Hindlimb muscle (tissue), 1 donor: ENCODE measurements around the gene KPNA5. TPM values are rescaled to one million over a fixed set of nuclear protein-coding genes. Genes with fewer than 3 reads are reported as not detected.
"Not testable (repeated sequence)": the region's sequence is repeated elsewhere in the genome, so short reads cannot be mapped to it uniquely, and the experiment has no call there.

Source experiments
- DNase-seq: peaks from one replicate; pipeline ENCODE4 v3.0.0-alpha.2; 2013
- polyA plus RNA-seq: library from polyadenylated mRNA; unstranded; fragments of 120-200 nt; gene quantifications from one replicate; pipeline ENCODE4 v1.2.1, GENCODE V29; 2013; ENCODE audit not compliant: insufficient read length

The KPNA5 gene
- polyA plus RNA-seq = 12.2 TPM

DNA sequence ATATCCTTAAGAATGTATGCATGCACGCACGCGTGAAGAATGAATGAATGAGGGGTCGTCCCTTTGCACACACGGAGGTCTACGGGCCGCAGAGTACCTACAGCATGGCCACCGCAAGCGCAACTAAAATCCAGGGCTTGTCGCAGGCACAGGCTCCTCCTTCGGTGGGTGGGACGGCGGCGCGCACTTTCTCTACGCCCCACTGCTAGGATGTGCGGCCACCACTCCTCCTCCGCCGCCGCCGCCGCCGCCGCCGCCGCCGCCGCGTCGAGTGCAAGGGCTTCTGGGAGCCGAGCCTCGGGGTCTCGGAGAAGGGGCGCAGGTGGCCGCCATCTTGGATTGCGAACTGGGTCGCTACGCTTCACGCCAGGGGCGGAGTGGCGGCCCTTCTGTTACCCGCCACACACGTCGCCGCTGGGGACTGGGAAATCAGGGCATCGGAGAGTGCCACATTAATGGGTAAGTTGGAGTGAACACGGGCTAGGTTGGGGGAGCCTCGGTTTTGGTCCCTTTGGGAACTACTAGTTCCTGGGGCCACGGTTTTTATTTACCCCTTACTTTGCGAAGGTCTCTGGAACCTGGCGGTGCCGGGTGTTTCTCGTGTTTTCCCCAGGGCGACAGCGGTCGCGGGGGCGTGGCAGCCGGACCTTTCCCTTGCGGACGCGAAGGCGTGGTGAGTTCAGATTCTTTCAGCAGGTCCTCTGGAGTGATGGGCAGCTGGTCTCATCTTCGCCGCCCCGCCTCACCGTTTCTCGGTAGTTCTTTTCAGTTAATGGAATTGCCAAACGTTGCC lies at the start of gene KPNA5:
TSS of gene KPNA5 (plus strand) at position 332 of the 793 bp plus-strand sequence. CDS start at position 456, 124 bp downstream.
- peak; percentile 90 for DNase-seq

DNA sequence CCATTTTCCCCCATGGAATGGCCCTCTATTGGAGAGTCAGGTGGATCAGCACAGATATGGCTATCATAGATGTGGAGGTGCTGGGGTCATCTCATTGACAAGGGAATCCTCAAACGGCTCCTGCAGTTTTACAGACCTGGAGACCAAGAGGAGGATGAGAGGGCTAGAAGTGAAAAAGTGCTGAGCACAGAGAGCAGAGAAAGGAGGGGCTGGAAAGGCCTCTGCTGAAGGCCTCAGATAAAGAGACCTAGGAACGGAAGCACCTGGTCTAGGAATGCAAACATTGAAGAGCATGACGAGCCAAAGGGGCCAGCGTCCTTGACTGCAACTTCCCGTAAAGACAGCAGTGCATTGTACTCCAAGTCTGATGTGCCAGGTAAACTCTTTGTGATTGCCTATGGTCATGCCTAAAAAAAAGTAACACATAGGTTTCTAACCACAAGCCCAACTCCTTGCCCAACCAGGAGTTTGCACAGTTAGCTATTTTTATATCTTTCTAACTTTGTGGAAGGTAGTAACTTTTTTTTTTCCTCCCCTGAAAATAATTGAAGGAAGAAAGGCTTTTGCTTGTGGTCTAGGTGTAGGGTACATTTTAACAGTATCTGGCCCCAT lies 49.5 kb upstream of the KPNA5 start:
- DNase-seq = no peak

DNA sequence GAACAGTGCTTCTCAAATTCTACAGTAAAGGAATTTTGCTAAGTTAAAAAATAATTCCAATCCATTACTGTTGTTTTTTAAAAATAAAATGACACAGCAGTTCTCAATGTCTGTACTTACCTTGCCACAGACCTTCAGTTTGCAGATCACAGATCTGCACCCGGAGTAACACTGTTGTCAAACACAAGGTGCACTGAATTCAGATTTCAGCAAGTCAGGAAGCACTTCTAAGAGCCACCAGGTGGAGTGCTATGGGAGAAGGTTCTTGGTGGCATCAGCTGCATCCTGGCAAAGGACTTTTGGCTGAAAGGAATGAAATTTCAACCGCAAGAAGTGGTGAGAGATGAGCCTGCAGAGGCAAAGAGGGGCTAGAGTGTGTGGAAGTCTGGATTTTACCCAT lies 47.3 kb upstream of the KPNA5 start:
- no peak for DNase-seq

DNA sequence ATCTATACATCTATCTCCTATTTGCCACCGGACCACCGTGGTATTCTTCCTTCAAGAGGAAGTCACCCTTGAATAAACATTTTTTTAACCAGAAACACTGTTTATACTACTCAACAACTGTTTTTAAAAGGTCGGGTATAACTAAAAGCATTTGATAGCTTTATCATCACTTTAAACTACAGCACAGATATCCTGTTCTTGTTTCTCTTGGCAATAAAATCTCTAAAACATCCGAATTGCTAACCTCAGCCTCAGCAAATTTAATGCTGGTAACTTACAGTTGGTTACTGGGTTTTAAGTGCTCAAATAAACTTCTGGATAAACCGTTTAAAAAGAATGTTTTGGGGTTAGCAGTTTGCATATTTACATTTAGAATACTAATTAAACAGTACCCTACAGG lies 32.9 kb upstream of the KPNA5 start:
- no peak for DNase-seq

DNA sequence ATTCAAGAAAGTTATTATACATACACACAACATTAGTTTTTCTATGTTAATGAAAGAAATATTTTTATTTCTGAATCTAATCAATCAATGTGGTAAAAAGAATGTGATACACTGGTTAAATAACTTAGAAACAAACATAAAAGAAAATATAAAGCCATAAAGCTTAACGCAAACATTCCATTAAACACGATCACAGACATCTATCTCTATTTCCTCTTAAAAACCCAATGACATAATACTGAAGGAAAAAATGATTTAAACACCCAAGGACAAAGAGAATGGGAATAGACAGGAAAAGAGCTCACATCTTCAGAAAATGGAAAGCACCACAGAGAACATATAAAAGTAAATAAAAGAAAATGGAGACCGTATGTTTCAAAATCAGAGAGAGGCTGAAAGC lies 31.9 kb upstream of the KPNA5 start:
- DNase-seq = no peak

DNA sequence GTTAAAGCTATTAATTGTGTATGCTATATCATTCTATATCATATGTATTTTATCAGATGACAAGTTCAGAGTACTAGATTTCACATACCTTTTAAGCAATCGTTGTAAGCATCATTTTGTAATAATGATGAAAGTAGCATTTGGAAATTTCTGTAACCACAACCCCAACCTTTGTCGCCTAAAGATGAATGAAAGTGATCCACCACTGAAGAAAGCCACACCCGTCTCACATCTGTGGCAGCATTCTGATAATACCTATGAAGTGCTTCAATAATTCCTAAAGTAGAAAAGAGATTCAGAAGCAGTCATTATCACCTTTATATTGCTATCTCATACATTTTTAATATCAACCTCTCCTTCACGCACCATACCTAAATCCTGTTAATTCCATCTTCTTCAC lies 29.1 kb upstream of the KPNA5 start:
- no peak for DNase-seq

DNA sequence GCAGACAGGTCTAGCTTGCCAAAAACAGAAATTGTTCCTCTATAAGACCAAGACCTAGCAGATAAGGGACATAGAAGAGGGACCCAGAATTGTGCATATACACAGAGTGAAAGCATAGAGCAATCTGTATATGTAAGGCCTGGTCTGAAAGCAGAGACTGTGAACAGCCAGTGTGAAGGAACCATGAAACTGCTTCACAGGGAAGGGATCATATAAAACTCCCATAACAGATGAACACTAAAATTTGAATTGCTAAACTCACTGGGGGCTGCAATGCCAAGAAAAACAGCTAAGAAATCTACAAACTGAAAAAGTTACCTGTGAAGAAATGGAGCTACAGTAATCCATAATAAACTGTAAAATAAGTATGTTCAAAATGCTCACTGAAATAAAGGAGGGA lies 19.4 kb upstream of the KPNA5 start:
- no peak for DNase-seq

DNA sequence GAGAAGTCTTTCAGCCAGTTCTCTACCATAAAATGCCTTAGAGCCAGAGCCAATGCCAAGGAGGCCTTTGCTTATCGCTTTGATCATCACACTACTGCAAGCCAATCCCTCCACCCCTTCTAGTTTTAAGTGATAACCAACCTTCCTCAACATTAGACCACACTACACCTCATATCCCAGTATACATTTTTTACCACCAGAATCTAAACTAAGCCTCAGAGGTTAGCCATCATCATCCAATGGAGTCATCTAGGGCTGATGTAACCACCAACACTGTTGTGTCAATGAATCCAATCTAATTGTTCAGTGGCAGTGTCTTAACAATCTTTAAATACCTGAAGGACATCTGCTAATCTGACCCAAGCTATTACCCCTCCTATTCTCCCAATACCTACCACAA lies 18.8 kb upstream of the KPNA5 start:
- no peak for DNase-seq

DNA sequence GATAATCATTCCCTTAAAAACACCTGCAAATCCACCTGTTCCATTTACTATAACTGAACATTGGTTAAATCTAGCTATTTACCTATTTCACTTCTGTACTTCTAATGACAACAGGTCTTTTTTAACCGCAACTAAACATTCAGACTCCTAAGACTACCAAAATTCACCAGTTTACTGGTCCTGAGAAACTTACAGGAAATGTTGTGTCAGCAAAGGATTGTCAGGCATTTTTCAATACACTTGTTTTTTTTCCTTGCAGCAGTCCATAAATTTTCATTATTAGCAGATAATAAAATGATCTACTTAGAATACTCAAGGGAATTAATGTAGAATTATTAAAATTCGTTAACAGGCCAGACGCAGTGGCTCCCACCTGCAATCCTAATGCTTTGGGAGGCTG lies 17.7 kb upstream of the KPNA5 start:
- DNase-seq = no peak

DNA sequence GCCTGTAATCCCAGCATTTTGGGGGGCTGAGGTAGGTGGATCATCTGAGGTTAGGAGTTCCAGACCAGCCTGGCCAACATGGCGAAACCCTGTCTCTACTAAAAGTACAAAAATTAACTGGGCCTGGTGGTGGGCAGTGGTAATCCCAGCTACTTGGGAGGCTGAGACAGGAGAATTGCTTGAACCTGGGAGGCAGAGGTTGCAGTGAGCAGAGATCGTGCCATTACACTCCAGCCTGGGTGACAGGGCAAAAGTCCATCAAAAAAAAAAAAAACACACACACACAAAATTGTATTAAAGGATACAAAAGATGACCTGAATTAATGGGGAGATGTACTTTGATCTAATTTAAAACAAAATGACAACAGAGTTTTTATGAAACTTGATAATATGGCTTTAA lies 16.8 kb upstream of the KPNA5 start:
- not testable (repeated sequence) for DNase-seq

DNA sequence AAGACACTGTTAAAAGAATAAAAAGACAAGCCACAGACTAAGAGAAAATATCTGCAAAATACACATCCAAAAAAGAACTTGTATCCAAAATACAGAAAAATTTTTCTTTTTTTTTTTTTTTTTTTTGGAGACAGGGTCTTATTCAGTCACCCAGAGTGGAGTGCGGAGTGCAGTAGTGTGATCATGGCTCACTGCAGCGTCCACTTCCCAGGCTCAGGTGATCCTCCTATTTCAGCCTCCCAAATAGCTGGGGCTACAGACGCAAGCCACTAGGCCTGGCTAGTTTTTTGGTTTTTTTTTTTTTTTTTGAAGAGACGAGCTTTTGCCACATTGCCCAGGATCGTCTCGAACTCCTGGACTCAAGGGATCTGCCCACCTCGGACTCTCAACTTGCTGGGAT lies 15.5 kb upstream of the KPNA5 start:
- DNase-seq = no peak

DNA sequence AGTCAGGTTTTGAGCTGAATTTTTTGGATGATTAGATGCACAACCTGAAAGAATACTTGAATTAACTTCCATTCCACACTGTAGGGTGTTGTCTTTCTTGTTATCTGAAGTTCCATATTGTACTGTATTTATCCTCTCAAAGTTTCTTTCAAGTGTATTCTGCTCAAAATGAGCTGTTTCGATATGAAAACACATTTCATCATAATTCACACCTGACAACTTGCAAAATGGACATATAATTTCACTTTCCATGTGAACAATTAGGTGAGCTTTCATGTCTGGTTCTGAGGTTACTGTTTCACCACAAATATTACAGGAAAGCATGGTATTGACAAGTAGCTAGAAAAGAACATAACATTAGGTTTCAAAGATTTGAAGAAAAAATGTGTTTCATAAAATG lies 14.1 kb upstream of the KPNA5 start:
- no peak for DNase-seq

DNA sequence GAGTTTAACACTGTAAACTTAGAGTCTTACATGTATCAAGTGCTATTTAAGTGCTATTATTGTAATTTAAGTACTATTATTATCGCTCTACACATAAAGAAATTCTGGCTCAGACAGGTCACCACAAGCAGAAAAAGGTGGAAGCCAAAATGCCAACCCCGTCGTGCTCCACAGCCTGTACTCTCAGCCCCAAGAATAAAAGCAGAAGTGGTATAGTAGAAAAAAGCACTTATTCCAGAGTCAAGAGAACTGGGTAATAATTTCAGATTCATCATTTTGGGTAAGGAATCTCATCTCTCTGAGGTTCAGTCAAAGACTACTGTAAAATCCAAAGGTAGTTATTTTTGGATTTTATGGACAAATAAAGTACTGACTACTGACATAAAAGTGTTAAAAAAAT lies 13.4 kb upstream of the KPNA5 start:
- no peak for DNase-seq

DNA sequence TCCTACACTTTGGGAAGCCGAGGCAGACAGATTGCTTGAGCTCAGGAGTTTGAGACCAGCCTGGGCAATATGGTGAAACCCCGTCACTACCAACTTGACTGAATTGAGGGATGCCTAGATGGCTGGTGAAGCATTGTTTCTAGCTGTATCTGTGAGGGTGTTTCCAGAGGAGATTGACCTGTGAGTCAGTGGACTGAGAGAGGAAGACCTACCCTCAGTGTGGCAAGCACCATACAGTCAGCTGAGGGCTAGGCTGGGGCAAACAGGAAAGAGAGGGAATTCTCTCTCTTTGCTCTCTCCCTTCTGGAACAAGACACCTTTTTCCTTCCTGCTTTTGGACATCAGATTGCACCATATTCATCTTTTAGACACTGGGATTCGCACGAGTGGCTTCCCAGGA lies 8.7 kb upstream of the KPNA5 start:
- no peak for DNase-seq

DNA sequence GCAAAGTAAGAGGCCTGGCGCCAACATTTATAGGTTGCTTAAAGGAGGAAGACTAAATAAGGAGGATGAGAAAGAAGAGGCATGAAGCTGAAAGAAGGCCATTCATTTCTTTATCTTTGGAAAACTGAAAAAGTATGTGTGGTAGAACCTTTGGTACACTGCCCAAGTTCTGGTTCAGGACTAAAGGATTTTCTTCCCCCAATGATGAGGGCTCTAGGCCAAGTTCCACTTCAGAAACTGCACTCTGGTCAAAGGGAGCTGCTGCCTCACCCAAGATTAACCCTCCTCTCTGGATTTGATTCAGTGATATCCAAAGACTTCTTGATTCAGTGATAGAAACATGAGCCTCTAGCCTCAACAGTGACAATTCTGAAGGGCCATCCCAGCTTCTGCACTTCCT lies 5.0 kb upstream of the KPNA5 start:
- no peak for DNase-seq

DNA sequence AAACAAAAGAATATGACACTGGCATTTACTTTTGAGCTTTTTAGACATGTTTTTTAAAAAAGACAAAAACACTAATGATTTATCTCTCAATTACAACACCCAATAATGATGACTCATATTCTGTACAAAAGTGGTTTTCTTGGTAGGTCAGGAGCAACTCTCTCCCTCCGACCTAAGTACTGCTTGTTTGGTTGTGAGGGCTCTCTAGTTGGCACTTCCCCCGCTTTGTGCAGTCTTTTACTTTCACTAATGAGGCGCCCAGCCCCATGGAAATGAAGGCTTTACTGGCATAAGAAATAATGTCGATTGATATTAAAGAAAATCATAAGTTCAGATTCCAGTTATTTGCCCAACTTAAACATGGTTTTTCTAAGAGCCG lies 1.3 kb downstream of the KPNA5 start:
- DNase-seq = no peak

DNA sequence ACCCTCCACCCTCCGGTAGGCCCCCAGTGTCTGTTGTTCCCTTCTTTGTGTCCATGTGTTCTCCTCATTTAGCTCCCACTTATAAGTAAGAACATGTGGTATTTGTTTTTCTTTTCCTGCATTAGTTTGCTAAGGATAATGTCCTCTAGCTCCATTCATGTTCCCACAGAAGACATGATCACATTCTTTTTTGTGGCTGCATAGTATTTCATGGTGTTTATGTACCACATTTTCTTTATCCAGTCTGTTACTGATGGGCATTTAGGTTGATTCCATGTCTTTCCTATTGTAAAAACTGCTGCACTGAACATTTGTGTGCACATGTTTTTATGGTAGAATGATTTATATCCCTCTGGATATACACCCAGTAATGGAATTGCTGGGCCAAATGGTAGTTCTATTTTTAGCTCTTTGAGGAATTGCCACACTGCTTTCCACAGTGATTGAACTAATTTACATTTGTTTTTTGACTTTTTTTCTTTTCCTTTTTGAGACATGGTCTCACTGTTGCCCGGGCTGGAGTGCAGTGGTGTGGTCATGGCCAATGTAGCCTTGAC lies 4.5 kb downstream of the KPNA5 start:
- no peak for DNase-seq

DNA sequence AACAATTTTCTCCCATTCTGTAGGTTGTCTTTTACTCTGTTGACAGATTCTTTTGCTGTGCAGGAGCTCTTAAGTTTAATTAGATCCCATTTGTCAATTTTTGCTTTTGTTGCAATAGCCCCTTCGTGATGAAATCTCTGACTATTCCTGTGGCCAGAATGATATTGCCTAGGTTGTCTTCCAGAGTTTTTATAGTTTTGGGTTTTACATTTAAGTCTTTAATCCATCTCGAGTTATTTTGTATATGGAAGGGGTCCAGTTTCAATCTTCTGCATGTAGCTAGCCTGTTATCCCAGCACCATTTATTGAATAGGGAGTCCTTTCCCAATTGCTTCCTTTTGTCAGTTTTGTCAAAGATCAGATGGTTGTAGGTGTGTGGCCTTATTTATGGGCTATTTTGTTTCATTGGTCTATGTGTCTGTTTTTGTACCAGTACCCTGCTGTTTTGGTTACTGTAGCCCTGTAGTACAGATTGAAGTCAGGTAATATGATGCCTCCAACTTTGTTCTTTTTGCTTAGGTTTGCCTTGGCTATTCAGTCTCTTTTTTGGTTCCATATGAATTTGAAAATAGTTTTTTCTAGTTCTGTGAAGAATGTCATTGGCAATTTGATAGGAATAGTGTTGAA lies 5.6 kb downstream of the KPNA5 start:
- DNase-seq = not testable (repeated sequence)

DNA sequence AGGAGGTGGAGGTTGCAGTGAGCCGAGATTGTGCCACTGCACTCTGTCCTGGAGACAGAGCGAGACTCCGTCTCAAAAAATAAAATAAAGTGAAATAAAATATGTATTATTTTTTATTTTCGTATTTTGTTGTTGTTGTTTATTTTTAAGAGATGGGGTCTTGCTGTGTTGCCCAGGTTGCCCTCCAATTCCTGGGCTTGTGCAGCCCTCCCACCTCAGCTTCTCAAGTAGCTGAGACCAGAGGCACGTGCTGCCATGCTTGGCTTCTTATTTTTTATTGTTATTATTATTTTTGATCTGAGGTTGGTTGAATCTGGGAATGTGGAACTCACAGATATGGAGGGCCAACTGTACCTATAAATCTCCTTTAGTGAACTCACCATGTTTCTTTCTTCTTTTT lies 10.1 kb downstream of the KPNA5 start:
- no peak for DNase-seq

DNA sequence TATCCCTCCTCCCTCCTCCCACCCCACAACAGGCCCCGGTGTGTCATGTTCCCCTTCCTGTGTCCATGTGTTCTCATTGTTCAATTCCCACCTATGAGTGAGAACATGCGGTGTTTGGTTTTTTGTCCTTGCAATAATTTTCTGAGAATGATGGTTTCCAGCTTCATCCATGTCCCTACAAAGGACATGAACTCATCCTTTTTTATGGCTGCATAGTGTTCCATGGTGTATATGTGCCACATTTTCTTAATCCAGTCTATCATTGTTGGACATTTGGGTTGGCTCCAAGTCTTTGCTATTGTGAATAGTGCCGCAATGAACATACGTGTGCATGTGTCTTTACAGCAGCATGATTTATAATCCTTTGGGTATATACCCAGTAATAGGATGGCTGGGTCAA lies 11.9 kb downstream of the KPNA5 start:
- not testable (repeated sequence) for DNase-seq

DNA sequence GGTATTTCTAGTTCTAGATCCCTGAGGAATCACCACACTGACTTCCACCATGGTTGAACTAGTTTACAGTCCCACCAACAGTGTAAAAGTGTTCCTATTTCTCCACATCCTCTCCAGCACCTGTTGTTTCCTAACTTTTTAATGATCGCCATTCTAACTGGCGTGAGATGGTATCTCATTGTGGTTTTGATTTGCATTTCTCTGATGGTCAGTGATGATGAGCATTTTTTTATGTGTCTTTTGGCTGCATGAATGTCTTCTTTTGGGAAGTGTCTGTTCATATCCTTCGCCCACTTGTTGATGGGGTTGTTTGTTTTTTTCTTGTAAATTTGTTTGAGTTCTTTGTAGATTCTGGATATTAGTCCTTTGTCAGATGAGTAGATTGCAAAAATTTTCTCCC lies 12.3 kb downstream of the KPNA5 start:
- DNase-seq = not testable (repeated sequence)

DNA sequence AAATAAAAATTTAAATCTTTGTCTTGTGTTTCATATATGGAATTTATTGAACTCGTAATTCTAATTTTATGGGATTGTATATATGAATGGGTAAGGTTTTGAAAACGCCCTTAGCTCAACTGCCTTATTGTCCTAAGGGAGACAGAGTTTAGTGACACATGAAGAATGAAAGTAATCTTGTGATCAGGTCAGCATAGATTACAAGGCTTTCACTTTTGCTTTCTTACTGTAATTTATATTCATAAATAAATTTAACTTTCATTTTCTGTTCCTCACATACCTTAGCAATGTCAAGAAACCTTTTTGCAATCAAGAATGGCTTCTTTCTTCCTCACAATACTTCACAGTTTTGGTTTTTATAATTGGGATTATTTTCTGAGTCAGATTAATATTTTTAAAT lies 14.4 kb downstream of the KPNA5 start:
- DNase-seq = no peak

DNA sequence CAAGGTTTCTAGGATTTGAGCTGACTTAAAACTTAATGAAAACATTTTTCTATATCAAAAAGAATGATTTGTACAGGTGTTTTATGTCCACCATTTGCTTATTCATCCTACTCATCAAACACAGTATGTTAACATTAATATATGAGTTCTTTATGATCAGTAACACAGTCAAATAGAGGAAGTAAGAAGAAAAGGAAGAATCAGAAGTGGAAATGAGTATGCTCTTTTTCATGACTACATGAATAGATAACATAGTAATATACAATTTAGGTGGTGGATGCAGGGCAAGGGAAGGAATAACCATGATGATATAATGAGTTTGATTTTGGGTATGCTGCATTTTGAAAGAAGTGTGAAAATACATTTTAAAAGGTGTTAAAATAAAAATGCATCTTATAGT lies 16.5 kb downstream of the KPNA5 start:
- no peak for DNase-seq

DNA sequence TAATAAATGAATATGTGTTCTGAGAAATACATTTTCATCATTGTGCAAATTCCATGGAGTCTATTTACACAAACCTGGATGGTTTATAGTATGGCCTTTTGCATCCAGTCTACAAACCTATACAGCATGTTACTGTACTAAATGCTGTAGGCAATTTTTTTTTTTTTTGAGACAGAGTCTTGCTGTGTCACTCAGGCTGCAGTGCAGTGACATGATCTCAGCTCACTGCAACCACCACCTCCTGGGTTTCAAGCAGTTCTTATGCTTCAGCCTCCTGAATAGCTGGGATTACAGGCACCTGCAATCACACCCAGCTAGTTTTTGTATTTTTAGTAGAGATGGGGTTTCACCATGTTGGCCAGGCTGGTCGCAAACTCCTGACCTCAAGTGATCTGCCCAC lies 22.9 kb downstream of the KPNA5 start:
- DNase-seq = not testable (repeated sequence)
